B cell (primary cell): ENCODE measurements around the gene KBTBD3. TPM values are rescaled to one million over a fixed set of nuclear protein-coding genes. Genes with fewer than 3 reads are reported as not detected.

Experiments
- ATAC-seq: fragments of 200-7000 bp; cut with Tn5 transposase; one replicate; pipeline ENCODE4 v1.10.0; 2021; ENCODE audit warnings: low read depth, mild to moderate bottlenecking, moderate number of reproducible peaks, moderate library complexity
- CTCF ChIA-PET: fragments of 350-600 bp; sonication (Branson Sonifier 250); formaldehyde crosslinking; loops from one replicate; lab custom pipeline; 2021; ENCODE audit warnings: antibody characterized with exemption, inconsistent platforms; lab: Charles Lee
- POLR2A ChIA-PET: fragments of 350-600 bp; sonication (Branson Sonifier 250); formaldehyde crosslinking; loops from one replicate; lab custom pipeline; 2021; ENCODE audit warnings: antibody characterized with exemption; lab: Charles Lee
- DNase-seq: peaks from one replicate; pipeline ENCODE4 v3.0.0; 2013
- H2AFZ ChIP-seq: 2 replicates; pipeline ENCODE4 v1.6.1; 2012; ENCODE audit warnings: mild to moderate bottlenecking, low read depth, low read length; ENCODE audit not compliant: insufficient read depth, poor library complexity, severe bottlenecking
- H3K27ac ChIP-seq, 2 donors: 1 replicate in 1 of 2; 2 replicates in 1 of 2; pipeline ENCODE4 v1.5.1; 2012 to 2013; ENCODE audit warnings: low read length in 2 of 2, mild to moderate bottlenecking in 2 of 2, moderate library complexity in 1 of 2
- H3K27me3 ChIP-seq, 4 experiments: fragments of 200-600 bp in 1 of 4; sonication (generic) in 1 of 4; replicated peaks in 1 of 4; 1 replicate in 2 of 4; 2 replicates in 2 of 4; pipeline versions ENCODE4 v1.6.1 to v1.7.0; 2013 to 2016; ENCODE audit warnings: low read length in 3 of 4, mild to moderate bottlenecking in 2 of 4, mixed read lengths in 1 of 4, moderate library complexity in 1 of 4; ENCODE audit not compliant: insufficient read depth in 4 of 4, control insufficient read depth in 3 of 4; ENCODE audit errors: control extremely low read depth in 1 of 4
- H3K36me3 ChIP-seq, 2 experiments: replicated peaks in 1 of 2; 1 replicate in 1 of 2; 2 replicates in 1 of 2; pipeline versions ENCODE4 v1.6.1 to v1.7.1; 2013; ENCODE audit warnings: low read length in 1 of 2; ENCODE audit not compliant: insufficient read depth in 2 of 2, control insufficient read depth in 1 of 2; ENCODE audit errors: control extremely low read depth in 1 of 2, extremely low read depth in 1 of 2
- H3K4me1 ChIP-seq, 2 donors: fragments of 200-600 bp in 1 of 2; sonication (generic) in 1 of 2; 1 replicate in 1 of 2; 2 replicates in 1 of 2; pipeline versions ENCODE4 v1.5.1 to v1.6.1; 2013 to 2017; ENCODE audit warnings: low read length in 2 of 2; ENCODE audit not compliant: control insufficient read depth in 2 of 2, insufficient read depth in 2 of 2
- H3K4me2 ChIP-seq: replicated peaks from 2 replicates; pipeline ENCODE3; 2012; ENCODE audit warnings: mild to moderate bottlenecking, low read depth, low read length; ENCODE audit not compliant: poor library complexity, severe bottlenecking
- H3K4me3 ChIP-seq, 5 experiments: fragments of 200-600 bp in 1 of 5; sonication (generic) in 1 of 5; 1 replicate in 3 of 5; 2 replicates in 2 of 5; pipeline versions ENCODE4 v1.5.1 to v1.7.0; 2011 to 2016; ENCODE audit warnings: low read length in 4 of 5, mild to moderate bottlenecking in 4 of 5, low read depth in 2 of 5, control low read depth in 1 of 5, moderate library complexity in 1 of 5; ENCODE audit not compliant: insufficient read depth in 1 of 5; ENCODE audit errors: control extremely low read depth in 1 of 5, extremely low read depth in 1 of 5
- H3K79me2 ChIP-seq: fragments of 200-600 bp; sonication (generic); one replicate; pipeline ENCODE4 v1.6.0; 2016; ENCODE audit warnings: low read length; ENCODE audit not compliant: control insufficient read depth, insufficient read depth
- H3K9ac ChIP-seq: fragments of 200-600 bp; sonication (generic); 2 replicates; pipeline ENCODE4 v1.6.1; 2017; ENCODE audit warnings: mild to moderate bottlenecking, low read length, moderate library complexity
- H3K9me3 ChIP-seq, 3 donors: one replicate each; pipeline versions ENCODE4 v1.6.1 to v1.7.1; 2013; ENCODE audit warnings: low read length in 2 of 3; ENCODE audit not compliant: control insufficient read depth in 2 of 3, insufficient read depth in 1 of 3; ENCODE audit errors: control extremely low read depth in 1 of 3
- H4K20me1 ChIP-seq: 2 replicates; pipeline ENCODE4 v1.6.0; 2012; ENCODE audit warnings: mild to moderate bottlenecking, low read length; ENCODE audit not compliant: insufficient read depth, control insufficient read depth, poor library complexity, severe bottlenecking
- H3K27ac Mint-ChIP-seq: one replicate; pipeline ENCODE4 v1.8.0; 2021; ENCODE audit warnings: mixed read lengths
- H3K27me3 Mint-ChIP-seq: one replicate; pipeline ENCODE4 v1.8.0; 2021; ENCODE audit warnings: mixed read lengths
- H3K4me1 Mint-ChIP-seq: one replicate; pipeline ENCODE4 v1.8.0; 2021; ENCODE audit warnings: mixed read lengths
- H3K4me3 Mint-ChIP-seq: one replicate; pipeline ENCODE4 v1.8.0; 2021; ENCODE audit warnings: mixed read lengths
- H3K9me3 Mint-ChIP-seq: one replicate; pipeline ENCODE4 v1.8.0; 2022; ENCODE audit warnings: mixed read lengths; ENCODE audit not compliant: insufficient read depth
- CTCF ChIP-seq: fragments of 200-600 bp; IDR thresholded peaks from one replicate; pipeline ENCODE4 v1.8.0; 2022; ENCODE audit warnings: antibody characterized with exemption, mild to moderate bottlenecking
- EZH2 ChIP-seq: IDR thresholded peaks from 2 replicates; pipeline ENCODE4 v1.6.1; 2012; ENCODE audit warnings: borderline replicate concordance, low read depth, mild to moderate bottlenecking, moderate library complexity, low read length; ENCODE audit not compliant: insufficient read depth, poor library complexity, severe bottlenecking
- WGBS: methylation state at CpG from one replicate; pipeline ENCODE4 v1.1.5; 2013; ENCODE audit warnings: missing lambda C conversion rate; ENCODE audit not compliant: insufficient coverage; 5-methylcytosine and 5-hydroxymethylcytosine counted together
- intact Hi-C: fragments of 100-400 bp; cut with micrococcal nuclease; formaldehyde crosslinking; loops from one replicate; pipeline ENCODE4 v1.10.0; 2022
- polyA plus RNA-seq: library from polyadenylated mRNA; depleted of rRNA; stranded (reverse); fragments of >200 nt; gene quantifications from 2 replicates; pipeline ENCODE4 v1.2.3, GENCODE V29; 2012
- total RNA-seq, 2 donors: library from RNA; stranded (reverse); fragments of 120-200 nt in 1 of 2; gene quantifications; 1 replicate in 1 of 2; 2 replicates in 1 of 2; pipeline versions ENCODE4 v1.2.3 to v1.2.4, GENCODE V29; 2013 to 2022

The KBTBD3 gene
- total and polyA plus RNA-seq, 2 donors (not counting 1 experiment from before 2014, with no cell fraction given), result 1.8 to 15.5 TPM

- no peaks in the 10 kb centered on the region for H4K20me1 ChIP-seq
- peak within 1 kb of the TSS; percentile 95 for H2AFZ ChIP-seq
- ATAC-seq (peak; percentile 96), DNase-seq (peak; percentile 96)
- no peaks in the 10 kb centered on the region for H3K27me3 ChIP-seq
- TF ChIP-seq CTCF (peak; percentile 10), EZH2 (no peak)
- H3K9ac ChIP-seq, result peak within 1 kb of the TSS; percentile 88
- peaks cover 42% of the 10 kb centered on the region for H3K4me1 Mint-ChIP-seq
- peak within 1 kb of the TSS; percentile 79 for H3K4me2 ChIP-seq
- H3K9me3 ChIP-seq, result peaks cover 0 to 1% (median 0%) of the 10 kb centered on the region in 3 donors
- under 1% methylated on average over 40 of the region's 48 CpGs for WGBS
- peak within 1 kb of the TSS; percentile 91 for H3K4me3 Mint-ChIP-seq
- no peaks in the 10 kb centered on the region for H3K27me3 Mint-ChIP-seq
- POLR2A ChIA-PET, result no interaction called here
- peaks cover 11 to 17% of the 10 kb centered on the region in 2 donors for H3K4me1 ChIP-seq
- peak within 1 kb of the TSS; percentile 66 to 96 (median 82) for H3K4me3 ChIP-seq
- H3K27ac Mint-ChIP-seq, result peak within 1 kb of the TSS; percentile 86
- H3K79me2 ChIP-seq, result peaks cover 30% of the 10 kb centered on the region
- intact Hi-C loops, result loop anchor here (1.0 to 5.0 kb wide), 4 partner anchors 55 to 1985 kb away; partner anchors contain the start of genes AASDHPPT, ALKBH8, CUL5 and KBTBD3
- H3K27ac ChIP-seq, result peak within 1 kb of the TSS; percentile 71 to 83
- H3K36me3 ChIP-seq, result no peaks in the 10 kb centered on the region
- CTCF ChIA-PET, result interaction anchor here (0.7 to 2.2 kb wide), 3 partner anchors 16 to 68 kb away, joined by 3 to 10 read pairs (median 5); partner anchors contain the start of genes AASDHPPT and KBTBD3
- H3K9me3 Mint-ChIP-seq, result peaks cover 1% of the 10 kb centered on the region
Measured at GRCh38 chr11:106021967-106022794, 55.0 kb downstream of the KBTBD3 start, which contains the start of gene MSANTD4. TSS of gene MSANTD4 (minus strand) at chr11:106022240. CDS start at chr11:106010917, 11,323 bp downstream.
